Measurements from ENCODE around the gene APMAP. TPM values are rescaled to one million over a fixed set of nuclear protein-coding genes. Genes with fewer than 3 reads are reported as not detected.

The APMAP gene
- total RNA-seq, 2 donors from 2014 or later: 70.5 to 93.8 TPM

- WGBS: 74% methylated on average over 6 of the region's 6 CpGs
- TF ChIP-seq CTCF (IDR thresholded peaks at IDR 0.05): no peak
- TF ChIP-seq POLR2A (IDR thresholded peaks at IDR 0.05): no peak
- TF ChIP-seq POLR2AphosphoS5 (IDR thresholded peaks at IDR 0.05): no peak
- peaks cover 40% of the 10 kb centered on the region for H3K4me1 ChIP-seq (replicated peaks)
- H3K9me3 ChIP-seq: no peaks in the 10 kb centered on the region
- H3K4me3 ChIP-seq: no peak overlapping the region
- intact Hi-C loops (cut with DNase I): no loop called here
- H3K36me3 ChIP-seq: no peaks in the 10 kb centered on the region
- no peak for DNase-seq (ENCODE audit: low spot score)
- no peaks in the 10 kb centered on the region for H3K27me3 ChIP-seq (replicated peaks; ENCODE audit: insufficient read depth)
- H3K27ac ChIP-seq: peak overlapping the region; percentile 69
Observed at GRCh38 chr20:25038591-25039015, 46.1 kb upstream of the APMAP start.

GRCh38 chr20:25038103-25038410, 45.5 kb upstream of the APMAP start:
- no peaks in the 10 kb centered on the region for H3K27me3 ChIP-seq (replicated peaks; ENCODE audit: insufficient read depth)
- no peaks in the 10 kb centered on the region for H3K36me3 ChIP-seq
- TF ChIP-seq CTCF (IDR thresholded peaks at IDR 0.05) (no peak), POLR2AphosphoS5 (IDR thresholded peaks at IDR 0.05) (peak; percentile 0), POLR2A (IDR thresholded peaks at IDR 0.05) (no peak)
- intact Hi-C loops (cut with DNase I): no loop called here
- H3K4me1 ChIP-seq (replicated peaks): peaks cover 41% of the 10 kb centered on the region
- H3K9me3 ChIP-seq: no peaks in the 10 kb centered on the region
- no peak overlapping the region for H3K4me3 ChIP-seq
- 63% methylated on average over 3 of the region's 3 CpGs for WGBS
- H3K27ac ChIP-seq: peak overlapping the region; percentile 69
- DNase-seq (ENCODE audit: low spot score): no peak

- no peak for DNase-seq (ENCODE audit: low spot score)
- no peaks in the 10 kb centered on the region for H3K27me3 ChIP-seq (replicated peaks; ENCODE audit: insufficient read depth)
- H3K9me3 ChIP-seq: no peaks in the 10 kb centered on the region
- no peak overlapping the region for H3K4me3 ChIP-seq
- 68% methylated on average over 15 of the region's 15 CpGs for WGBS
- peak overlapping the region; percentile 69 for H3K27ac ChIP-seq
- intact Hi-C loops (cut with DNase I): no loop called here
- no peaks in the 10 kb centered on the region for H3K36me3 ChIP-seq
- no peak for TF ChIP-seq CTCF (IDR thresholded peaks at IDR 0.05)
- peak; percentile 12 for TF ChIP-seq POLR2AphosphoS5 (IDR thresholded peaks at IDR 0.05)
- H3K4me1 ChIP-seq (replicated peaks): peaks cover 47% of the 10 kb centered on the region
Observed at GRCh38 chr20:25037288-25038102, 44.9 kb upstream of the APMAP start.

GRCh38 chr20:25036331-25036936, 43.9 kb upstream of the APMAP start:
- DNase-seq (ENCODE audit: low spot score): no peak
- H3K27ac ChIP-seq: peak overlapping the region; percentile 69
- H3K36me3 ChIP-seq: no peaks in the 10 kb centered on the region
- H3K4me3 ChIP-seq: no peak overlapping the region
- 54% methylated on average over 7 of the region's 7 CpGs for whole genome bisulfite sequencing
- no peaks in the 10 kb centered on the region for H3K9me3 ChIP-seq
- H3K27me3 ChIP-seq (replicated peaks; ENCODE audit: insufficient read depth): no peaks in the 10 kb centered on the region
- no peak for TF ChIP-seq POLR2AphosphoS5 (IDR thresholded peaks at IDR 0.05)
- no peak for TF ChIP-seq POLR2A (IDR thresholded peaks at IDR 0.05)
- no peak for TF ChIP-seq CTCF (IDR thresholded peaks at IDR 0.05)
- peaks cover 49% of the 10 kb centered on the region for H3K4me1 ChIP-seq (replicated peaks)
- intact Hi-C loops (cut with DNase I): no loop called here

GRCh38 chr20:25035921-25036320, 43.4 kb upstream of the APMAP start:
- H3K4me3 ChIP-seq: no peak overlapping the region
- H3K27me3 ChIP-seq (replicated peaks; ENCODE audit: insufficient read depth): no peaks in the 10 kb centered on the region
- H3K36me3 ChIP-seq: no peaks in the 10 kb centered on the region
- H3K27ac ChIP-seq: peak overlapping the region; percentile 69
- peaks cover 45% of the 10 kb centered on the region for H3K4me1 ChIP-seq (replicated peaks)
- H3K9me3 ChIP-seq: no peaks in the 10 kb centered on the region
- intact Hi-C loops (cut with DNase I): no loop called here
- 40% methylated on average over 4 of the region's 4 CpGs for whole genome bisulfite sequencing
- TF ChIP-seq POLR2AphosphoS5 (IDR thresholded peaks at IDR 0.05) (no peak), POLR2A (IDR thresholded peaks at IDR 0.05) (no peak), CTCF (IDR thresholded peaks at IDR 0.05) (no peak)
- no peak for DNase-seq (ENCODE audit: low spot score)

Measured in prostate gland (tissue), 2 donors.